ENCODE results near the gene TFEB.

DNA sequence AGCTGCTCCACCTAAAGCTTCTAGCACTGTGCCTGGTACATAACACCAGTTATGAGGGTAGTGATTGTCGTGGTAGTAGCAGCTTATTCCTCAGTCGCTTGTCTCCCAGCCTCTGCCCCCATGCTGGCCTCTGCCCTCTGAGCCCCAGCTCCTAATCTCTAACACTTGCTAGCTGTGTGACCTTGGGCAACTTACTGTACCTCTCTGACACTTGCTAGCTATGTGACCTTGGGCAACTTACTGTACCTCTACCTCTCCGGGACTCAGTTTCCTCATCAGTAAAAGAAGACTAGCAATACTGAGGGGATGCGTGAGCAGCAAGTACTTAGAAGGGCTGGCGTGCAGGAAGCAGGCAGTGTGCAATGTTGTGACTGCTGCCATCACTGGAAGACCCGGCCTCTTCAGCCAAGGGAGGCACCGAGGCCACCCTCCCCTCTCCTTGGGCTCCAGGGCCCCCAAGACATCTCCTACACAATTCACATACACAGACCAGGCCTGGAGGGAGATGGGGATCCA, 87.3 kb downstream of the TFEB start:
- TF ChIP-seq, protein P1, sequence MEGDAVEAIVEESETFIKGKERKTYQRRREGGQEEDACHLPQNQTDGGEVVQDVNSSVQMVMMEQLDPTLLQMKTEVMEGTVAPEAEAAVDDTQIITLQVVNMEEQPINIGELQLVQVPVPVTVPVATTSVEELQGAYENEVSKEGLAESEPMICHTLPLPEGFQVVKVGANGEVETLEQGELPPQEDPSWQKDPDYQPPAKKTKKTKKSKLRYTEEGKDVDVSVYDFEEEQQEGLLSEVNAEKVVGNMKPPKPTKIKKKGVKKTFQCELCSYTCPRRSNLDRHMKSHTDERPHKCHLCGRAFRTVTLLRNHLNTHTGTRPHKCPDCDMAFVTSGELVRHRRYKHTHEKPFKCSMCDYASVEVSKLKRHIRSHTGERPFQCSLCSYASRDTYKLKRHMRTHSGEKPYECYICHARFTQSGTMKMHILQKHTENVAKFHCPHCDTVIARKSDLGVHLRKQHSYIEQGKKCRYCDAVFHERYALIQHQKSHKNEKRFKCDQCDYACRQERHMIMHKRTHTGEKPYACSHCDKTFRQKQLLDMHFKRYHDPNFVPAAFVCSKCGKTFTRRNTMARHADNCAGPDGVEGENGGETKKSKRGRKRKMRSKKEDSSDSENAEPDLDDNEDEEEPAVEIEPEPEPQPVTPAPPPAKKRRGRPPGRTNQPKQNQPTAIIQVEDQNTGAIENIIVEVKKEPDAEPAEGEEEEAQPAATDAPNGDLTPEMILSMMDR (IDR thresholded peaks at IDR 0.05; ENCODE audit: insufficient read depth, low read length), result no peak
- TF ChIP-seq SPI1 (IDR thresholded peaks at IDR 0.05; ENCODE audit: borderline replicate concordance, low read depth), result no peak
- TF ChIP-seq, protein P2, sequence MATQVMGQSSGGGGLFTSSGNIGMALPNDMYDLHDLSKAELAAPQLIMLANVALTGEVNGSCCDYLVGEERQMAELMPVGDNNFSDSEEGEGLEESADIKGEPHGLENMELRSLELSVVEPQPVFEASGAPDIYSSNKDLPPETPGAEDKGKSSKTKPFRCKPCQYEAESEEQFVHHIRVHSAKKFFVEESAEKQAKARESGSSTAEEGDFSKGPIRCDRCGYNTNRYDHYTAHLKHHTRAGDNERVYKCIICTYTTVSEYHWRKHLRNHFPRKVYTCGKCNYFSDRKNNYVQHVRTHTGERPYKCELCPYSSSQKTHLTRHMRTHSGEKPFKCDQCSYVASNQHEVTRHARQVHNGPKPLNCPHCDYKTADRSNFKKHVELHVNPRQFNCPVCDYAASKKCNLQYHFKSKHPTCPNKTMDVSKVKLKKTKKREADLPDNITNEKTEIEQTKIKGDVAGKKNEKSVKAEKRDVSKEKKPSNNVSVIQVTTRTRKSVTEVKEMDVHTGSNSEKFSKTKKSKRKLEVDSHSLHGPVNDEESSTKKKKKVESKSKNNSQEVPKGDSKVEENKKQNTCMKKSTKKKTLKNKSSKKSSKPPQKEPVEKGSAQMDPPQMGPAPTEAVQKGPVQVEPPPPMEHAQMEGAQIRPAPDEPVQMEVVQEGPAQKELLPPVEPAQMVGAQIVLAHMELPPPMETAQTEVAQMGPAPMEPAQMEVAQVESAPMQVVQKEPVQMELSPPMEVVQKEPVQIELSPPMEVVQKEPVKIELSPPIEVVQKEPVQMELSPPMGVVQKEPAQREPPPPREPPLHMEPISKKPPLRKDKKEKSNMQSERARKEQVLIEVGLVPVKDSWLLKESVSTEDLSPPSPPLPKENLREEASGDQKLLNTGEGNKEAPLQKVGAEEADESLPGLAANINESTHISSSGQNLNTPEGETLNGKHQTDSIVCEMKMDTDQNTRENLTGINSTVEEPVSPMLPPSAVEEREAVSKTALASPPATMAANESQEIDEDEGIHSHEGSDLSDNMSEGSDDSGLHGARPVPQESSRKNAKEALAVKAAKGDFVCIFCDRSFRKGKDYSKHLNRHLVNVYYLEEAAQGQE (IDR thresholded peaks at IDR 0.05; ENCODE audit: insufficient replicate concordance, low read depth), result no peak
- TF ChIP-seq POLR2AphosphoS5 (IDR thresholded peaks at IDR 0.05; ENCODE audit: low read depth), result no peak
- no peak for TF ChIP-seq GABPA (IDR thresholded peaks at IDR 0.05; ENCODE audit: low read depth)
